Measurements from ENCODE around the gene FGR. TPM values are rescaled to one million over a fixed set of nuclear protein-coding genes. Genes with fewer than 3 reads are reported as not detected.

FGR gene
- total and polyA plus RNA-seq, 2 of the 13 experiments (the other 11 are each of a cell fraction or from before 2014, with no cell fraction given) = not detected

DNA sequence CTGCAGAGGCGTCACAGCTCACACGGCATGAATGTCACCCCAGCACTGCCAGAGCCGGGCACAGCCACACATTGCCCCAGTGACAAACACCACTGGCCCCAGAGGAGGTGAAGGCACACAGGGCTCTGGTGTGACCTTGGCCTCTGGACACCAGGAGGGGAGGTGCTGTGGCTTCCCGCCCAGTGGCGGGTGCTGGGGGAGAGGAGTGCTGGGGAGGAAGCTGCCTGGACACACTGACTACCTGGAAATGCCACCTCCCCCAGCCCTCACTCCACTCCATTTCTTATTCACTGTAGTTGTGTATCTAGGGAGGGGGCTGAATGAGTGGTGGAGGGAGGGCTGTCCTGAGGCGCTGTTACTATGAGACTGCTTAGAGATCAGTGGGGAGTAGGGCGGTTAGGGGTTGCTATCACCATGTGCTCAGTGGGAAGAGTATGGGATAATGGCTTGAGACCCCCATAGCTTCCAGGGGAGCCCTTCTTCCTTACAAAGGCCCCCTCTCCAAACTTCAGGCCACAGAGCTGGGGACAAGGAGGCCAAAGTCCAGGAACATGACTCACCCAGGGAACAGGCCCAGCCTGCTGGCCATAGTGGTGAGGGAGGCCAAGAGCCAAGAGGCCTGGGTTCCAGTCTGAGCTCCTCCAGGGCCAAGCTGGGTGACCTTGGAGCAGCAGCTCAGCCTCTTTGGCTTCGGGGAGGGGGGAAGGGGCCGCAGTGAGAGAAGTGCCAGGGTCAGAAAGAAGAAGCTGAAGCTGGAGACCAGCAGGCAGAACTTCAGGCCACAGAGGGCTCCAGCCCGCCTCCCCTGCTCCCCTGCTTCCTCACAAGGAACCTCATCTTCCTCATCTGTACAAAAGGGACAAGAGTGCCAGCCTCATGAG is 71.2 kb downstream of the FGR start (continued):
- TF ChIP-seq, protein P1, sequence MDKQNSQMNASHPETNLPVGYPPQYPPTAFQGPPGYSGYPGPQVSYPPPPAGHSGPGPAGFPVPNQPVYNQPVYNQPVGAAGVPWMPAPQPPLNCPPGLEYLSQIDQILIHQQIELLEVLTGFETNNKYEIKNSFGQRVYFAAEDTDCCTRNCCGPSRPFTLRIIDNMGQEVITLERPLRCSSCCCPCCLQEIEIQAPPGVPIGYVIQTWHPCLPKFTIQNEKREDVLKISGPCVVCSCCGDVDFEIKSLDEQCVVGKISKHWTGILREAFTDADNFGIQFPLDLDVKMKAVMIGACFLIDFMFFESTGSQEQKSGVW (CRISPR knock-in tag; IDR thresholded peaks at IDR 0.05; ENCODE audit: borderline replicate concordance) = no peak
- TF ChIP-seq, protein P2, sequence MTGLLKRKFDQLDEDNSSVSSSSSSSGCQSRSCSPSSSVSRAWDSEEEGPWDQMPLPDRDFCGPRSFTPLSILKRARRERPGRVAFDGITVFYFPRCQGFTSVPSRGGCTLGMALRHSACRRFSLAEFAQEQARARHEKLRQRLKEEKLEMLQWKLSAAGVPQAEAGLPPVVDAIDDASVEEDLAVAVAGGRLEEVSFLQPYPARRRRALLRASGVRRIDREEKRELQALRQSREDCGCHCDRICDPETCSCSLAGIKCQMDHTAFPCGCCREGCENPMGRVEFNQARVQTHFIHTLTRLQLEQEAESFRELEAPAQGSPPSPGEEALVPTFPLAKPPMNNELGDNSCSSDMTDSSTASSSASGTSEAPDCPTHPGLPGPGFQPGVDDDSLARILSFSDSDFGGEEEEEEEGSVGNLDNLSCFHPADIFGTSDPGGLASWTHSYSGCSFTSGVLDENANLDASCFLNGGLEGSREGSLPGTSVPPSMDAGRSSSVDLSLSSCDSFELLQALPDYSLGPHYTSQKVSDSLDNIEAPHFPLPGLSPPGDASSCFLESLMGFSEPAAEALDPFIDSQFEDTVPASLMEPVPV (CRISPR knock-in tag; IDR thresholded peaks at IDR 0.05) = no peak; the same call in 1 of the 2 replicates
- TF ChIP-seq NR2F6 (IDR thresholded peaks at IDR 0.05) (peak; percentile 88), NR2F6 (CRISPR knock-in tag; IDR thresholded peaks at IDR 0.05) (peak; percentile 98), TEAD3 (CRISPR knock-in tag; optimal IDR thresholded peaks at IDR 0.05; ENCODE audit: borderline replicate concordance) (peak; percentile 71), ZMYM3 (CRISPR knock-in tag; IDR thresholded peaks at IDR 0.05) (peak; percentile 97), ZNF343 (CRISPR knock-in tag; IDR thresholded peaks at IDR 0.05) (no peak), SAFB2 (CRISPR knock-in tag; IDR thresholded peaks at IDR 0.05; ENCODE audit: borderline replicate concordance, low read depth) (peak; percentile 18; the same call in 1 of the 2 replicates), ZNF333 (CRISPR knock-in tag; IDR thresholded peaks at IDR 0.05; ENCODE audit: borderline replicate concordance) (no peak), ZNF17 (CRISPR knock-in tag; IDR thresholded peaks at IDR 0.05) (no peak), PHF8 (CRISPR knock-in tag; IDR thresholded peaks at IDR 0.05) (peak; percentile 41; the same call in 1 of the 2 replicates), ZNF547 (CRISPR knock-in tag; IDR thresholded peaks at IDR 0.05) (peak; percentile 55), MIER3 (CRISPR knock-in tag; IDR thresholded peaks at IDR 0.05; ENCODE audit: borderline replicate concordance) (peak; percentile 92), PAWR (CRISPR knock-in tag; IDR thresholded peaks at IDR 0.05; ENCODE audit: borderline replicate concordance) (no peak), PLRG1 (conservative IDR thresholded peaks at IDR 0.05) (no peak)
- TF ChIP-seq, protein P3, sequence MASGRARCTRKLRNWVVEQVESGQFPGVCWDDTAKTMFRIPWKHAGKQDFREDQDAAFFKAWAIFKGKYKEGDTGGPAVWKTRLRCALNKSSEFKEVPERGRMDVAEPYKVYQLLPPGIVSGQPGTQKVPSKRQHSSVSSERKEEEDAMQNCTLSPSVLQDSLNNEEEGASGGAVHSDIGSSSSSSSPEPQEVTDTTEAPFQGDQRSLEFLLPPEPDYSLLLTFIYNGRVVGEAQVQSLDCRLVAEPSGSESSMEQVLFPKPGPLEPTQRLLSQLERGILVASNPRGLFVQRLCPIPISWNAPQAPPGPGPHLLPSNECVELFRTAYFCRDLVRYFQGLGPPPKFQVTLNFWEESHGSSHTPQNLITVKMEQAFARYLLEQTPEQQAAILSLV (CRISPR knock-in tag; IDR thresholded peaks at IDR 0.05; ENCODE audit: borderline replicate concordance) = peak; percentile 37; the same call in 1 of the 2 replicates
- TF ChIP-seq, protein P4, sequence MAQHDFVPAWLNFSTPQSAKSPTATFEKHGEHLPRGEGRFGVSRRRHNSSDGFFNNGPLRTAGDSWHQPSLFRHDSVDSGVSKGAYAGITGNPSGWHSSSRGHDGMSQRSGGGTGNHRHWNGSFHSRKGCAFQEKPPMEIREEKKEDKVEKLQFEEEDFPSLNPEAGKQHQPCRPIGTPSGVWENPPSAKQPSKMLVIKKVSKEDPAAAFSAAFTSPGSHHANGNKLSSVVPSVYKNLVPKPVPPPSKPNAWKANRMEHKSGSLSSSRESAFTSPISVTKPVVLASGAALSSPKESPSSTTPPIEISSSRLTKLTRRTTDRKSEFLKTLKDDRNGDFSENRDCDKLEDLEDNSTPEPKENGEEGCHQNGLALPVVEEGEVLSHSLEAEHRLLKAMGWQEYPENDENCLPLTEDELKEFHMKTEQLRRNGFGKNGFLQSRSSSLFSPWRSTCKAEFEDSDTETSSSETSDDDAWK (CRISPR knock-in tag; IDR thresholded peaks at IDR 0.05) = no peak
- TF ChIP-seq, protein P5, sequence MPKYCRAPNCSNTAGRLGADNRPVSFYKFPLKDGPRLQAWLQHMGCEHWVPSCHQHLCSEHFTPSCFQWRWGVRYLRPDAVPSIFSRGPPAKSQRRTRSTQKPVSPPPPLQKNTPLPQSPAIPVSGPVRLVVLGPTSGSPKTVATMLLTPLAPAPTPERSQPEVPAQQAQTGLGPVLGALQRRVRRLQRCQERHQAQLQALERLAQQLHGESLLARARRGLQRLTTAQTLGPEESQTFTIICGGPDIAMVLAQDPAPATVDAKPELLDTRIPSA (CRISPR knock-in tag; IDR thresholded peaks at IDR 0.05; ENCODE audit: borderline replicate concordance) = no peak; the same call in 1 of the 2 replicates
- TF ChIP-seq, protein P6, sequence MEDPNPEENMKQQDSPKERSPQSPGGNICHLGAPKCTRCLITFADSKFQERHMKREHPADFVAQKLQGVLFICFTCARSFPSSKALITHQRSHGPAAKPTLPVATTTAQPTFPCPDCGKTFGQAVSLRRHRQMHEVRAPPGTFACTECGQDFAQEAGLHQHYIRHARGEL (CRISPR knock-in tag; IDR thresholded peaks at IDR 0.05) = no peak
- TF ChIP-seq, protein P7, sequence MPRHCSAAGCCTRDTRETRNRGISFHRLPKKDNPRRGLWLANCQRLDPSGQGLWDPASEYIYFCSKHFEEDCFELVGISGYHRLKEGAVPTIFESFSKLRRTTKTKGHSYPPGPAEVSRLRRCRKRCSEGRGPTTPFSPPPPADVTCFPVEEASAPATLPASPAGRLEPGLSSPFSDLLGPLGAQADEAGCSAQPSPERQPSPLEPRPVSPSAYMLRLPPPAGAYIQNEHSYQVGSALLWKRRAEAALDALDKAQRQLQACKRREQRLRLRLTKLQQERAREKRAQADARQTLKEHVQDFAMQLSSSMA (CRISPR knock-in tag; IDR thresholded peaks at IDR 0.05) = no peak
- TF ChIP-seq, protein P8, sequence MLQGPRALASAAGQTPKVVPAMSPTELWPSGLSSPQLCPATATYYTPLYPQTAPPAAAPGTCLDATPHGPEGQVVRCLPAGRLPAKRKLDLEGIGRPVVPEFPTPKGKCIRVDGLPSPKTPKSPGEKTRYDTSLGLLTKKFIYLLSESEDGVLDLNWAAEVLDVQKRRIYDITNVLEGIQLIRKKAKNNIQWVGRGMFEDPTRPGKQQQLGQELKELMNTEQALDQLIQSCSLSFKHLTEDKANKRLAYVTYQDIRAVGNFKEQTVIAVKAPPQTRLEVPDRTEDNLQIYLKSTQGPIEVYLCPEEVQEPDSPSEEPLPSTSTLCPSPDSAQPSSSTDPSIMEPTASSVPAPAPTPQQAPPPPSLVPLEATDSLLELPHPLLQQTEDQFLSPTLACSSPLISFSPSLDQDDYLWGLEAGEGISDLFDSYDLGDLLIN (CRISPR knock-in tag; IDR thresholded peaks at IDR 0.05; ENCODE audit: borderline replicate concordance) = peak; percentile 93; the same call in 1 of the 2 replicates
